ENCODE results near the gene CLDN10.

The CLDN10 gene

GRCh38 chr13:95570016-95570415 lies 17.5 kb downstream of the CLDN10 start (continued):
- no peak for TF ChIP-seq TOX (CRISPR knock-in tag; IDR thresholded peaks at IDR 0.05; ENCODE audit: borderline replicate concordance)
- no peak for TF ChIP-seq PATZ1 (CRISPR knock-in tag; IDR thresholded peaks at IDR 0.05; ENCODE audit: borderline replicate concordance)
- TF ChIP-seq PPARA (CRISPR knock-in tag; IDR thresholded peaks at IDR 0.05; ENCODE audit: borderline replicate concordance), result no peak

- no peak for ATAC-seq
- TF ChIP-seq TCF4 (CRISPR knock-in tag; IDR thresholded peaks at IDR 0.05; ENCODE audit: borderline replicate concordance) (no peak), ZNF565 (CRISPR knock-in tag; conservative IDR thresholded peaks at IDR 0.05; ENCODE audit: low read depth) (no peak), ZNF70 (CRISPR knock-in tag; IDR thresholded peaks at IDR 0.05) (no peak), GLIS3 (CRISPR knock-in tag; IDR thresholded peaks at IDR 0.05) (no peak), CSDC2 (CRISPR knock-in tag; IDR thresholded peaks at IDR 0.05) (no peak), OSR1 (CRISPR knock-in tag; IDR thresholded peaks at IDR 0.05) (no peak), RARB (CRISPR knock-in tag; IDR thresholded peaks at IDR 0.05) (no peak), ESRRG (CRISPR knock-in tag; IDR thresholded peaks at IDR 0.05) (no peak), SNAI2 (CRISPR knock-in tag; IDR thresholded peaks at IDR 0.05) (no peak), PPARA (CRISPR knock-in tag; IDR thresholded peaks at IDR 0.05; ENCODE audit: borderline replicate concordance) (no peak), TSHZ2 (CRISPR knock-in tag; IDR thresholded peaks at IDR 0.05) (no peak), TOX (CRISPR knock-in tag; IDR thresholded peaks at IDR 0.05; ENCODE audit: borderline replicate concordance) (no peak), ZFP3 (CRISPR knock-in tag; IDR thresholded peaks at IDR 0.05) (no peak), ZFP30 (CRISPR knock-in tag; IDR thresholded peaks at IDR 0.05) (no peak)
Measured at GRCh38 chr13:95571941-95572340, 19.4 kb downstream of the CLDN10 start.

- no peak; the same call in 2 of the 3 replicates for ATAC-seq
- TF ChIP-seq ZNF70 (CRISPR knock-in tag; IDR thresholded peaks at IDR 0.05) (no peak), CSDC2 (CRISPR knock-in tag; IDR thresholded peaks at IDR 0.05) (no peak), TCF4 (CRISPR knock-in tag; IDR thresholded peaks at IDR 0.05; ENCODE audit: borderline replicate concordance) (no peak), ISL1 (CRISPR knock-in tag; IDR thresholded peaks at IDR 0.05) (no peak), GLIS3 (CRISPR knock-in tag; IDR thresholded peaks at IDR 0.05) (no peak), OSR1 (CRISPR knock-in tag; IDR thresholded peaks at IDR 0.05) (no peak), ZNF565 (CRISPR knock-in tag; conservative IDR thresholded peaks at IDR 0.05; ENCODE audit: low read depth) (no peak), PATZ1 (CRISPR knock-in tag; IDR thresholded peaks at IDR 0.05; ENCODE audit: borderline replicate concordance) (no peak), RARB (CRISPR knock-in tag; IDR thresholded peaks at IDR 0.05) (no peak), TSHZ2 (CRISPR knock-in tag; IDR thresholded peaks at IDR 0.05) (no peak), BACH2 (CRISPR knock-in tag; IDR thresholded peaks at IDR 0.05; ENCODE audit: borderline replicate concordance) (no peak), ZNF8 (CRISPR knock-in tag; IDR thresholded peaks at IDR 0.05) (no peak), CSRNP3 (CRISPR knock-in tag; IDR thresholded peaks at IDR 0.05) (no peak), ARNTL (CRISPR knock-in tag; IDR thresholded peaks at IDR 0.05; ENCODE audit: borderline replicate concordance, low read depth) (no peak), ZFP3 (CRISPR knock-in tag; IDR thresholded peaks at IDR 0.05) (no peak), CREB5 (CRISPR knock-in tag; IDR thresholded peaks at IDR 0.05; ENCODE audit: low read depth) (no peak)
Measured at GRCh38 chr13:95573221-95573620, 20.7 kb downstream of the CLDN10 start.

All from SK-N-SH treated with all-trans-retinoic acid at 6 μM for 48 hours (cell line).